Loucy (cell line): ENCODE data around the gene CD34.

Experiments
- EZH2phosphoT487 ChIP-seq: fragments of 200-600 bp; IDR thresholded peaks from 2 replicates; pipeline ENCODE4 v1.6.1; 2018; ENCODE audit warnings: antibody characterized with exemption, mild to moderate bottlenecking, moderate library complexity, borderline replicate concordance
- TF ChIP-seq, protein P1 (sequence below): fragments of 200-600 bp; sonication (generic); conservative IDR thresholded peaks from 2 replicates; pipeline ENCODE4 v1.5.1; 2014; ENCODE audit warnings: mild to moderate bottlenecking, antibody characterized with exemption, low read length

DNA sequence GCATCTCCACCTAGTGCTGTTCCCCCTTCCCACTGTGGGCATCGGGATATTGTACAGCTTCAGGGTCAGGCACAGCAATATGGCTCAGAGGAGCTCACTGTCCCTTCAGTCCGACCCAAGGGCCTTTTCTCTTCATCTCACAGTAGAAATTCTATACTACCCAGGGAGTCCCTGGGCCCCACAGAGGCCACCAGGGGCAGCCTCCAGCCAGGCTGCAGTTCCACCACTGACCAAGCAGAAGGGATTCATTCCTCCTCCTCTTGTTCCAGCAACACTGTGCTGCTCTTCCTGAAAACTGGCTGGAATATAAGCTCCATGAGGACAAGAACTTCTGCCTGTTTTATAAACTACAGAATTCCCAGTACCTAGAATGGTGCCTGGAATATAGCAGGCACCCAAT is 70.5 kb downstream of the CD34 start:
- TF ChIP-seq, protein P1, sequence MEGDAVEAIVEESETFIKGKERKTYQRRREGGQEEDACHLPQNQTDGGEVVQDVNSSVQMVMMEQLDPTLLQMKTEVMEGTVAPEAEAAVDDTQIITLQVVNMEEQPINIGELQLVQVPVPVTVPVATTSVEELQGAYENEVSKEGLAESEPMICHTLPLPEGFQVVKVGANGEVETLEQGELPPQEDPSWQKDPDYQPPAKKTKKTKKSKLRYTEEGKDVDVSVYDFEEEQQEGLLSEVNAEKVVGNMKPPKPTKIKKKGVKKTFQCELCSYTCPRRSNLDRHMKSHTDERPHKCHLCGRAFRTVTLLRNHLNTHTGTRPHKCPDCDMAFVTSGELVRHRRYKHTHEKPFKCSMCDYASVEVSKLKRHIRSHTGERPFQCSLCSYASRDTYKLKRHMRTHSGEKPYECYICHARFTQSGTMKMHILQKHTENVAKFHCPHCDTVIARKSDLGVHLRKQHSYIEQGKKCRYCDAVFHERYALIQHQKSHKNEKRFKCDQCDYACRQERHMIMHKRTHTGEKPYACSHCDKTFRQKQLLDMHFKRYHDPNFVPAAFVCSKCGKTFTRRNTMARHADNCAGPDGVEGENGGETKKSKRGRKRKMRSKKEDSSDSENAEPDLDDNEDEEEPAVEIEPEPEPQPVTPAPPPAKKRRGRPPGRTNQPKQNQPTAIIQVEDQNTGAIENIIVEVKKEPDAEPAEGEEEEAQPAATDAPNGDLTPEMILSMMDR: peak; percentile 16; the same call in 1 of the 2 replicates
- TF ChIP-seq EZH2phosphoT487: no peak
